GM18909 (cell line): ENCODE measurements around the gene RNF220.

Experiments
- ATAC-seq: cut with Tn5 transposase; IDR thresholded peaks from one replicate; pipeline ENCODE4 v1.9.1; 2021; ENCODE audit warnings: mild to moderate bottlenecking; ENCODE audit not compliant: unreplicated experiment, poor library complexity

RNF220 gene

GRCh38 chr1:44602634-44603628, 197.9 kb downstream of the RNF220 start:
- ATAC-seq = no peak

GRCh38 chr1:44603718-44604117, 198.7 kb downstream of the RNF220 start:
- ATAC-seq = no peak

- no peak for ATAC-seq
These were observed 199.3 kb downstream of the RNF220 start for GRCh38 chr1:44604157-44604955.

- no peak for ATAC-seq
These were observed 201.0 kb downstream of the RNF220 start for GRCh38 chr1:44605914-44606615.

- no peak for ATAC-seq
These were observed 201.7 kb downstream of the RNF220 start for GRCh38 chr1:44606701-44607281.

- ATAC-seq = no peak
These were observed 203.1 kb downstream of the RNF220 start for GRCh38 chr1:44608141-44608540.

GRCh38 chr1:44609412-44609767, 204.3 kb downstream of the RNF220 start:
- no peak for ATAC-seq

GRCh38 chr1:44609768-44610526, 204.9 kb downstream of the RNF220 start:
- ATAC-seq = no peak

- no peak for ATAC-seq
These were observed 205.6 kb downstream of the RNF220 start for GRCh38 chr1:44610527-44611148.

- no peak for ATAC-seq
These were observed 206.4 kb downstream of the RNF220 start for GRCh38 chr1:44611419-44611818.

GRCh38 chr1:44611866-44612265, 206.8 kb downstream of the RNF220 start:
- no peak for ATAC-seq

GRCh38 chr1:44613941-44614340, 208.9 kb downstream of the RNF220 start:
- ATAC-seq = no peak

- no peak for ATAC-seq
These were observed 211.4 kb downstream of the RNF220 start for GRCh38 chr1:44616284-44616990.

GRCh38 chr1:44616991-44617702, 212.1 kb downstream of the RNF220 start:
- ATAC-seq = no peak

GRCh38 chr1:44617703-44618029, 212.6 kb downstream of the RNF220 start:
- no peak for ATAC-seq

- no peak for ATAC-seq
These were observed 214.3 kb downstream of the RNF220 start for GRCh38 chr1:44619261-44619900.

GRCh38 chr1:44620072-44620471, 215.0 kb downstream of the RNF220 start:
- no peak for ATAC-seq
